IMR-90 (cell line): ENCODE data around the gene ANTXR2.

ENCODE experiments used
- BHLHE40 ChIP-seq: fragments of 150-350 bp; IDR thresholded peaks from 2 replicates; pipeline ENCODE4 v1.6.1; 2016; ENCODE audit warnings: mild to moderate bottlenecking, low read depth, low read length
- CEBPB ChIP-seq: IDR thresholded peaks from 2 replicates; pipeline ENCODE4 v1.6.1; 2012; ENCODE audit warnings: low read depth, low read length, improper control_type of control experiment
- CTCF ChIP-seq: conservative IDR thresholded peaks from 2 replicates; pipeline ENCODE4 v1.5.1; 2012; ENCODE audit warnings: mild to moderate bottlenecking, low read depth, low read length, improper control_type of control experiment
- ELK1 ChIP-seq: fragments of 150-350 bp; IDR thresholded peaks from 2 replicates; pipeline ENCODE4 v1.6.1; 2016; ENCODE audit warnings: low read depth, mild to moderate bottlenecking, low read length, moderate library complexity, borderline replicate concordance
- FOS ChIP-seq: fragments of 150-350 bp; IDR thresholded peaks from 2 replicates; pipeline ENCODE4 v1.6.1; 2016; ENCODE audit warnings: low read depth, low read length
- MAFK ChIP-seq: IDR thresholded peaks from 2 replicates; pipeline ENCODE4 v1.6.1; 2012; ENCODE audit warnings: low read depth, low read length, improper control_type of control experiment
- MXI1 ChIP-seq: IDR thresholded peaks from 2 replicates; pipeline ENCODE4 v1.6.1; 2012; ENCODE audit warnings: low read depth, mild to moderate bottlenecking, low read length, moderate library complexity, borderline replicate concordance
- NFE2L2 ChIP-seq: fragments of 150-350 bp; IDR thresholded peaks from 2 replicates; pipeline ENCODE4 v1.6.1; 2016; ENCODE audit warnings: low read depth, mild to moderate bottlenecking, low read length
- POLR2A ChIP-seq: IDR thresholded peaks from 2 replicates; pipeline ENCODE4 v1.6.1; 2012; ENCODE audit warnings: mild to moderate bottlenecking, low read depth, low read length
- RAD21 ChIP-seq: IDR thresholded peaks from 2 replicates; pipeline ENCODE4 v1.6.1; 2012; ENCODE audit warnings: low read length, improper control_type of control experiment
- RCOR1 ChIP-seq: IDR thresholded peaks from 2 replicates; pipeline ENCODE4 v1.6.1; 2012; ENCODE audit warnings: mild to moderate bottlenecking, low read length, improper control_type of control experiment; ENCODE audit not compliant: insufficient replicate concordance
- RFX5 ChIP-seq: IDR thresholded peaks from 2 replicates; pipeline ENCODE4 v1.8.0; 2012; ENCODE audit warnings: low read depth, mild to moderate bottlenecking, low read length, moderate library complexity
- SMC3 ChIP-seq: fragments of 150-350 bp; IDR thresholded peaks from 2 replicates; pipeline ENCODE4 v1.6.1; 2016; ENCODE audit warnings: low read depth, mild to moderate bottlenecking, antibody characterized with exemption, low read length, moderate library complexity
- USF2 ChIP-seq: fragments of 150-350 bp; IDR thresholded peaks from 2 replicates; pipeline ENCODE4 v1.6.1; 2017; ENCODE audit warnings: mild to moderate bottlenecking, antibody characterized with exemption, low read length, low read depth

- TF ChIP-seq CTCF (no peak), RCOR1 (no peak), MAFK (no peak), BHLHE40 (no peak), POLR2A (no peak), CEBPB (peak; percentile 68), RFX5 (no peak), ELK1 (no peak), NFE2L2 (no peak), MXI1 (no peak), USF2 (no peak), FOS (no peak), SMC3 (no peak), RAD21 (no peak)
These were observed 35.9 kb downstream of the ANTXR2 start for GRCh38 chr4:80036949-80037685.
